HG02938 (cell line): Measurements from ENCODE around the gene TMEM86A.
"Not testable (repeated sequence)": the region's sequence is repeated elsewhere in the genome, so short reads cannot be mapped to it uniquely, and the experiment has no call there.

Experiments
- ATAC-seq: cut with Tn5 transposase; IDR thresholded peaks from one replicate; pipeline ENCODE4 v1.9.1; 2021; ENCODE audit warnings: mild to moderate bottlenecking, moderate library complexity; ENCODE audit not compliant: unreplicated experiment

The TMEM86A gene

GRCh38 chr11:18698341-18699268, at the start of gene TMEM86A:
TMEM86A (plus strand) TSS chr11:18698779; CDS start chr11:18698887, 108 bp downstream.
- ATAC-seq: peak; percentile 78

- ATAC-seq: no peak
Observed at GRCh38 chr11:18650353-18650752, 48.2 kb upstream of the TMEM86A start.

- ATAC-seq: no peak
Observed at GRCh38 chr11:18650859-18651557, 47.6 kb upstream of the TMEM86A start.

GRCh38 chr11:18657673-18658072, 40.9 kb upstream of the TMEM86A start:
- no peak for ATAC-seq

- ATAC-seq: not testable (repeated sequence)
Observed at GRCh38 chr11:18665353-18665872, 33.2 kb upstream of the TMEM86A start.

- ATAC-seq: no peak
Observed at GRCh38 chr11:18668131-18668530, 30.4 kb upstream of the TMEM86A start.

- no peak for ATAC-seq
Observed at GRCh38 chr11:18669219-18669596, 29.4 kb upstream of the TMEM86A start.

GRCh38 chr11:18669711-18670110, 28.9 kb upstream of the TMEM86A start:
- no peak for ATAC-seq

- no peak for ATAC-seq
Observed at GRCh38 chr11:18671246-18671645, 27.3 kb upstream of the TMEM86A start.

GRCh38 chr11:18672209-18672608, 26.4 kb upstream of the TMEM86A start:
- ATAC-seq: not testable (repeated sequence)

- no peak for ATAC-seq
Observed at GRCh38 chr11:18676803-18677202, 21.8 kb upstream of the TMEM86A start.

- no peak for ATAC-seq
Observed at GRCh38 chr11:18677560-18677959, 21.0 kb upstream of the TMEM86A start.

- ATAC-seq: not testable (repeated sequence)
Observed at GRCh38 chr11:18681949-18682348, 16.6 kb upstream of the TMEM86A start.

- no peak for ATAC-seq
Observed at GRCh38 chr11:18682466-18682865, 16.1 kb upstream of the TMEM86A start.

- ATAC-seq: no peak
Observed at GRCh38 chr11:18684267-18684666, 14.3 kb upstream of the TMEM86A start.

GRCh38 chr11:18691467-18692140, 7.0 kb upstream of the TMEM86A start:
- ATAC-seq: not testable (repeated sequence)

GRCh38 chr11:18692941-18693760, 5.4 kb upstream of the TMEM86A start:
- ATAC-seq: no peak

GRCh38 chr11:18696638-18697225, 1.8 kb upstream of the TMEM86A start:
- no peak for ATAC-seq

GRCh38 chr11:18697576-18697975, 1.0 kb upstream of the TMEM86A start:
- ATAC-seq: no peak

- no peak for ATAC-seq
Observed at GRCh38 chr11:18699269-18699596, 654 bp downstream of the TMEM86A start.
